Neural cell (in vitro differentiated cells): ENCODE results near the gene PTP4A2.

ENCODE experiments used
- CTCF ChIP-seq: fragments of 450-650 bp; IDR thresholded peaks from 2 replicates; pipeline ENCODE4 v1.5.1; 2014; ENCODE audit warnings: antibody characterized with exemption, mild to moderate bottlenecking, moderate library complexity; ENCODE audit not compliant: poor library complexity, severe bottlenecking
- EP300 ChIP-seq: fragments of 450-650 bp; conservative IDR thresholded peaks from 2 replicates; pipeline ENCODE4 v1.6.1; 2014; ENCODE audit warnings: antibody characterized with exemption, mild to moderate bottlenecking, moderate library complexity; ENCODE audit not compliant: poor library complexity, severe bottlenecking
- RAD21 ChIP-seq: fragments of 450-650 bp; conservative IDR thresholded peaks from 2 replicates; pipeline ENCODE4 v1.6.1; 2014; ENCODE audit warnings: antibody characterized with exemption, mild to moderate bottlenecking, moderate library complexity
- REST ChIP-seq: IDR thresholded peaks from 2 replicates; pipeline ENCODE4 v1.6.1; 2012; ENCODE audit warnings: borderline replicate concordance
- TAF1 ChIP-seq: IDR thresholded peaks from 2 replicates; pipeline ENCODE4 v1.6.1; 2012; ENCODE audit warnings: low read depth

GRCh38 chr1:31939484-31940329 is 1.5 kb upstream of the PTP4A2 start:
- TF ChIP-seq EP300 (no peak), CTCF (no peak), TAF1 (no peak), RAD21 (no peak), REST (no peak)
